SK-N-DZ (cell line): ENCODE measurements around the gene DNAJB2.
"Not testable (repeated sequence)": the region's sequence is repeated elsewhere in the genome, so short reads cannot be mapped to it uniquely, and the experiment has no call there.

ENCODE experiments used
- DNase-seq: peaks from one replicate; pipeline ENCODE4 v3.0.0-alpha.2; 2015; ENCODE audit warnings: low spot score

The DNAJB2 gene

GRCh38 chr2:219254590-219255201 is 24.5 kb upstream of the DNAJB2 start:
- DNase-seq: no peak

DNA sequence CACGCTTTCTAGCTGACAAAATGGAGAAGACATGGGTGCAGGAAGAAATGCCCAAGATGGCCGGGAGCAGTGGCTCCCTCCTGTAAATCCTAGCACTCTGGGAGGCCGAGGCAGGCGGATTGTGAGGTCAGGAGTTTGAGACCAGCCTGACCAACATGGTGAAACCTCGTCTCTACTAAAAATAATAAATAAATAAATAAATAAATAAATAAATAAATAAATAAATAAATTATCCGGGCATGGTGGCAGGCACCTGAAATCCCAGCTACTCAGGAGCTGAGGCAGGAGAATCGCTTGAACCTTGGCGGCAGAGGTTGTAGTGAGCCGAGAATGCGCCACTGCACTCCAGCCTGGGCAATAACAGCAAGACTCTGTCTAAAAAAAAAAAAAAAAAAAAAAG is 20.2 kb upstream of the DNAJB2 start:
- DNase-seq: not testable (repeated sequence)

GRCh38 chr2:219261024-219261855 is 17.9 kb upstream of the DNAJB2 start:
- no peak for DNase-seq

DNA sequence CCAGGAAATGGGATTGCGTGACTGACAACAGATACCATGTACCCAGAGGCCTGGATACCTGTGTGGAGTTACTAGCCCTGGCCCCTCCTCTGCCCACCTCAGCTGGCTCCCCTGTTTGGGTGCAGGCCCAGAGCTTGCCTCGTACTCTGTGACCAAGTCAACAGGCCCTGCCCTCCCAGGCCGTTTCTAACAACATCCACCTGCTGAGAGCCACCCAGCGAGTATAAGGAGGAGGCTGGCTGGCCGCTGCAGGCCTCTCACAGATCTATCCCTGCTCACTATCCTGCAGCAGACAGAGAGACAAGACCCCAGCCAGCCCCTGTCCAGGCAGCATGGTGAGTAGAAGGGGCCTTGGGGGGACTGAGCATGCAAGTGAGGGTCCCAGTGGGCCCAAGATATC is 12.9 kb upstream of the DNAJB2 start:
- DNase-seq: no peak

GRCh38 chr2:219266886-219267285 is 12.3 kb upstream of the DNAJB2 start:
- DNase-seq: no peak

GRCh38 chr2:219268294-219268693 is 10.9 kb upstream of the DNAJB2 start:
- no peak for DNase-seq

GRCh38 chr2:219269362-219270054 is 9.7 kb upstream of the DNAJB2 start:
- DNase-seq: no peak

DNA sequence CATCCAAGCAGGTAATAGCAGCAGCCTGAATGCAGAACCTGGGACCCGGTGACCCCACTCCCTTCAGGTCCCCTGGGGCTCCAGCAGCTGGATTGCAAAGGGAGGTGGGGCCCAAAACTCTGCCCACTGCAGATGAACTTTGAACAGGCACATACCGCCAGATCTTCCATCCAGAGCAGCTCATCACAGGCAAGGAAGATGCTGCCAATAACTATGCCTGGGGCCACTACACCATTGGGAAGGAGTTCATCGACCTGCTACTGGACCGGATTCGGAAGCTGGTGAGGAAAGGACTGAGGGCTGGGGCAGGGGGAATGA is 9.2 kb upstream of the DNAJB2 start:
- no peak for DNase-seq

DNA sequence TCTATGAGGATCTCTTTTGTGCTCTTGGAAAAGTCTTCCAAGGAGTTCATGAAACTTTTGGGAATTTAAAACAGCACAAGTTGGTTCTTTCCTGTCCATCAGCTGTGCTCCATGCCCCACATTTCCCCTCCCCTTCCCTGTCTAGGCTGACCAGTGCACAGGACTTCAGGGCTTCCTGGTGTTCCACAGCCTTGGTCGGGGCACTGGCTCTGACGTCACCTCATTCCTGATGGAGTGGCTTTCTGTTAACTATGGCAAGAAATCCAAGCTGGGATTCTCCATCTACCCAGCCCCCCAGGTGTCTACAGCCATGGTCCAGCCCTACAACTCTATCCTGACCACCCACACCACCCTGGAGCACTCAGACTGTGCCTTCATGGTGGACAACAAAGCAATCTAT is 8.1 kb upstream of the DNAJB2 start:
- DNase-seq: no peak

DNA sequence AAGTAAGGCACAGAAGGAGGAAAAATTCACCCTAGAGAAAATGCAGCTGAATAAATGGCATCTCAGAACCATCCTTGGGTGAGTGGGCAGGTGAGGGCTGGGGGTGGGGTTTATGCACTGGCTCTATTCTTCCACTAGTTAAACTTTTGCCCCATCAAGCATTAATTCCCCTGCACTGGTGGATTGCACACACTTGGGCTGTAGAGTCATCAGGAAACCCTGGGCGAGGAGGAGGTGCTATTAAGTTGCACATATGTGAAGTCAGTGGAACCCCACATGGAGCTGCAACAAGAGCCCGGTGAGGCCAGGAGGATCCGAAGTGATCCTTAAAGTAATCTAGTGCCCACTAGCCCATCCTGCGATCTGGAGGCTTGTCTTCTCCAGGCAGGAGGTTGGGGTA is 6.8 kb upstream of the DNAJB2 start:
- no peak for DNase-seq

- no peak for DNase-seq
Measured at GRCh38 chr2:219272995-219273394, 6.2 kb upstream of the DNAJB2 start.

- DNase-seq: no peak
Measured at GRCh38 chr2:219273937-219274336, 5.2 kb upstream of the DNAJB2 start.

DNA sequence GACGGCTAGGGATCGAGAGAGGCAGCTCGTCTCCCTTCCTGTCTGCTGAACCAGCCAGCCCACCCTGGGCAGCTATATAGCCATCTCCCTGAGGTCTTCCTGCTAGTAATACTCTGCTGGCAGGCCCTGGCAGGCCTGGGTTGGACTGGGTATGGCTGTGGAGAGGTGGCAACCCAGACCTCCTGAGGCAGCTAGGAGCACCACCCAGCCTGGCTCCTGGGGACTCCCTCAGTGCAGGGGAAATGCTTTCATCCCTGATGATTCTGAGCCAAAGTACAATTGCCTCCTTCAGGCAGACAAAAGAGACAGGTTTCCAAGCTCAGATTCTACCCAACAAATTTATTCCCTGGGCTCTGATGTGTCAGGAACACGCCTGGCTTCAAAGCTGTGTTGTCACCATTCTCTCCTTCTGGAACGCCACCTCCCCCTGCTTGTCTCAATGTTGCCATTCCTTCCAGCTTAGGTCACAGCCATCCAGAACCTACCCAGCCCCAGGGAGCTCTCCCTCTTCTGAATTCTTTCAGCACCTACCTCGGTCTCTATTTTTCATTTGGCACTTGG is 4.7 kb upstream of the DNAJB2 start:
- DNase-seq: no peak

GRCh38 chr2:219277703-219278654 is 1.2 kb upstream of the DNAJB2 start:
- DNase-seq: peak; percentile 81

GRCh38 chr2:219278655-219279150 is 463 bp upstream of the DNAJB2 start:
- DNase-seq: no peak

- no peak for DNase-seq
Measured at GRCh38 chr2:219279916-219280516, 850 bp downstream of the DNAJB2 start.

GRCh38 chr2:219280651-219281050 is 1.5 kb downstream of the DNAJB2 start:
- DNase-seq: no peak

GRCh38 chr2:219281588-219281987 is 2.4 kb downstream of the DNAJB2 start:
- no peak for DNase-seq

- no peak for DNase-seq
Measured at GRCh38 chr2:219282375-219282774, 3.2 kb downstream of the DNAJB2 start.

- no peak for DNase-seq
Measured at GRCh38 chr2:219282943-219283581, 3.9 kb downstream of the DNAJB2 start.
